ENCODE measurements around the gene PITPNM3. TPM values are rescaled to one million over a fixed set of nuclear protein-coding genes. Genes with fewer than 3 reads are reported as not detected.
A peak's percentile ranks its signal among the peaks of the same experiment; 100 is the strongest.

Gene PITPNM3
- total and polyA plus RNA-seq, 2 of the 8 experiments (the other 6 are each of a cell fraction or from before 2014, with no cell fraction given), result 1.7 to 3.1 TPM

- Histone ChIP-seq H3K14ac (ENCODE audit: insufficient read length) (no peak overlapping the region), H2BK120ac (replicated peaks; ENCODE audit: low read depth, low read length) (no peak overlapping the region), H3K23ac (ENCODE audit: insufficient read length) (no peak overlapping the region), H3K56ac (replicated peaks; ENCODE audit: insufficient read length, low read depth, low read length) (no peak overlapping the region), H3K23me2 (ENCODE audit: low read depth, low read length) (no peaks in the 10 kb centered on the region), H3K4me1 (replicated peaks in 1 of 4; ENCODE audit: control insufficient read depth in 3 of 4, insufficient read depth in 4 of 4, low read length in 3 of 4) (peaks cover 4 to 34% (median 23%) of the 10 kb centered on the region in 4 experiments), H4K91ac (replicated peaks; ENCODE audit: insufficient read length, low read length) (no peak overlapping the region), H4K20me1 (replicated peaks in 1 of 2; ENCODE audit: control insufficient read depth in 1 of 2, insufficient read depth in 2 of 2, low read length in 2 of 2) (no peaks in the 10 kb centered on the region), H3K9ac (replicated peaks in 1 of 4; ENCODE audit: extremely low read depth in 1 of 4, low read depth in 3 of 4, low read length in 3 of 4) (no peak overlapping the region), H3K79me1 (ENCODE audit: low read depth, low read length) (no peaks in the 10 kb centered on the region), H2AK5ac (ENCODE audit: low read depth, low read length) (no peak overlapping the region), H2AFZ (ENCODE audit: low read length) (no peak overlapping the region), H3K36me3 (ENCODE audit: control insufficient read depth in 2 of 4, insufficient read depth in 4 of 4, low read length in 3 of 4) (no peaks in the 10 kb centered on the region), H2BK5ac (ENCODE audit: low read depth, low read length) (peak overlapping the region; percentile 66; the same call in 1 of the 2 replicates), H2BK15ac (ENCODE audit: low read length) (peak overlapping the region; percentile 21; the same call in 1 of the 2 replicates), H3K4me2 (ENCODE audit: insufficient read depth in 1 of 2, low read depth in 2 of 2, low read length in 2 of 2) (0 out of 4 replicates have a peak overlapping the region, but pooled peaks of 1 of the 2 experiments have one; percentile 32), H3K79me2 (ENCODE audit: control insufficient read depth in 1 of 2, insufficient read depth in 2 of 2, low read length in 2 of 2) (no peaks in the 10 kb centered on the region), H3K4me3 (ENCODE audit: extremely low read depth in 1 of 4, insufficient read depth in 2 of 4, low read depth in 3 of 4, low read length in 4 of 4) (no peak overlapping the region), H3K18ac (ENCODE audit: extremely low read depth, low read length) (peak overlapping the region; percentile 95; the same call in 1 of the 2 replicates), H3K9me3 (ENCODE audit: insufficient read depth in 2 of 2, low read depth in 1 of 2, low read length in 1 of 2) (no peaks in the 10 kb centered on the region), H2BK20ac (ENCODE audit: low read length) (peak overlapping the region; percentile 75; the same call in 1 of the 2 replicates), H2BK12ac (ENCODE audit: low read depth, low read length) (peak overlapping the region; percentile 97; the same call in 1 of the 2 replicates), H4K8ac (ENCODE audit: extremely low read depth, insufficient read depth, low read length) (no peak overlapping the region), H3K27ac (ENCODE audit: low read depth, low read length) (no peak overlapping the region), H4K5ac (ENCODE audit: insufficient read length, low read depth, low read length) (no peak overlapping the region), H3K4ac (replicated peaks; ENCODE audit: insufficient read length, low read depth, low read length) (no peak overlapping the region), H3K27me3 (replicated peaks in 1 of 4; ENCODE audit: control insufficient read depth in 3 of 4, extremely low read depth in 1 of 4, insufficient read depth in 3 of 4, low read length in 3 of 4) (no peaks in the 10 kb centered on the region; a peak in 2 of 7 replicates)
- FAIRE-seq (no peak), DNase-seq (ENCODE audit: low read depth in 1 of 2, low spot score in 2 of 2) (no peak)
- POLR2A ChIA-PET (ENCODE audit: partially characterized antibody), result interaction anchor here (1.2 to 7.4 kb wide), 3 partner anchors 10 to 16 kb away, joined by 3 to 34 read pairs (median 3); partner anchors contain the start of gene PIMREG
- WGBS, 2 experiments (ENCODE audit: extremely low coverage in 1 of 2, insufficient coverage in 1 of 2, insufficient read length in 1 of 2, insufficient replicate concordance in 2 of 2, low coverage in 1 of 2, low lambda C conversion rate in 2 of 2, missing lambda C conversion rate in 1 of 2), result 87% methylated on average over 9 of the region's 9 CpGs; no CpG with 5 or more reads in 1 of the 2 experiments
- CTCF ChIA-PET (ENCODE audit: partially characterized antibody), result interaction anchor here (1.3 to 8.3 kb wide), 4 partner anchors 13 to 92 kb away, joined by 3 to 68 read pairs (median 4); no protein-coding TSS in a partner anchor
- TF ChIP-seq RBBP5 (IDR thresholded peaks at IDR 0.05; ENCODE audit: borderline replicate concordance, low read depth, low read length), result no peak
- no peak for TF ChIP-seq KDM4A (IDR thresholded peaks at IDR 0.05; ENCODE audit: low read depth, low read length, severe bottlenecking)
- no peak for TF ChIP-seq ASH2L (IDR thresholded peaks at IDR 0.05; ENCODE audit: low read length)
- TF ChIP-seq SP2 (IDR thresholded peaks at IDR 0.05; ENCODE audit: low read length), result no peak
- no peak for TF ChIP-seq RAD21 (IDR thresholded peaks at IDR 0.05 in 1 of 2, conservative IDR thresholded peaks at IDR 0.05 in 1 of 2; ENCODE audit: low read depth in 2 of 2, low read length in 2 of 2)
- TF ChIP-seq JUND (IDR thresholded peaks at IDR 0.05; ENCODE audit: low read length), result no peak
- TF ChIP-seq SIRT6 (IDR thresholded peaks at IDR 0.05; ENCODE audit: low read length), result no peak
- no peak for TF ChIP-seq POLR2AphosphoS5 (IDR thresholded peaks at IDR 0.05; ENCODE audit: low read depth, low read length)
- no peak for TF ChIP-seq KDM1A (IDR thresholded peaks at IDR 0.05; ENCODE audit: borderline replicate concordance, low read length)
- TF ChIP-seq TAF7 (optimal IDR thresholded peaks at IDR 0.05; ENCODE audit: borderline replicate concordance, low read depth, low read length), result no peak
- TF ChIP-seq E2F6 (IDR thresholded peaks at IDR 0.05), result no peak
- no peak for TF ChIP-seq CTBP2 (IDR thresholded peaks at IDR 0.05; ENCODE audit: borderline replicate concordance, insufficient read depth, insufficient read length, low read length)
Measured at GRCh38 chr17:6460531-6461161, 95.7 kb downstream of the PITPNM3 start.
